Stimulated activated memory B cell treated with anti-CD40 and anti-IgM and Interleukin-4, amounts not matched to agents 10 μg/mL and 1 μg/mL and 100 μg/mL, for 72 hours (primary cell): Measurements from ENCODE around the gene FAM83F.
A peak's percentile ranks its signal among the peaks of the same experiment; 100 is the strongest.

Experiments
- ATAC-seq: fragments of 150-1000 bp; cut with Tn5 transposase; 2 replicates; pipeline ENCODE4 v1.10.0; 2021
- H3K27ac Mint-ChIP-seq: one replicate; pipeline ENCODE4 v1.8.0; 2022; ENCODE audit warnings: mild to moderate bottlenecking, mixed read lengths
- H3K27me3 Mint-ChIP-seq: one replicate; pipeline ENCODE4 v1.8.0; 2022; ENCODE audit warnings: mixed read lengths
- H3K36me3 Mint-ChIP-seq: one replicate; pipeline ENCODE4 v1.8.0; 2022; ENCODE audit warnings: mixed read lengths
- H3K4me1 Mint-ChIP-seq: one replicate; pipeline ENCODE4 v1.8.0; 2022; ENCODE audit warnings: mixed read lengths
- H3K4me3 Mint-ChIP-seq: one replicate; pipeline ENCODE4 v1.8.0; 2022; ENCODE audit warnings: mild to moderate bottlenecking, moderate library complexity, mixed read lengths
- H3K9me3 Mint-ChIP-seq: one replicate; pipeline ENCODE4 v1.8.0; 2022; ENCODE audit warnings: mixed read lengths

FAM83F gene

DNA sequence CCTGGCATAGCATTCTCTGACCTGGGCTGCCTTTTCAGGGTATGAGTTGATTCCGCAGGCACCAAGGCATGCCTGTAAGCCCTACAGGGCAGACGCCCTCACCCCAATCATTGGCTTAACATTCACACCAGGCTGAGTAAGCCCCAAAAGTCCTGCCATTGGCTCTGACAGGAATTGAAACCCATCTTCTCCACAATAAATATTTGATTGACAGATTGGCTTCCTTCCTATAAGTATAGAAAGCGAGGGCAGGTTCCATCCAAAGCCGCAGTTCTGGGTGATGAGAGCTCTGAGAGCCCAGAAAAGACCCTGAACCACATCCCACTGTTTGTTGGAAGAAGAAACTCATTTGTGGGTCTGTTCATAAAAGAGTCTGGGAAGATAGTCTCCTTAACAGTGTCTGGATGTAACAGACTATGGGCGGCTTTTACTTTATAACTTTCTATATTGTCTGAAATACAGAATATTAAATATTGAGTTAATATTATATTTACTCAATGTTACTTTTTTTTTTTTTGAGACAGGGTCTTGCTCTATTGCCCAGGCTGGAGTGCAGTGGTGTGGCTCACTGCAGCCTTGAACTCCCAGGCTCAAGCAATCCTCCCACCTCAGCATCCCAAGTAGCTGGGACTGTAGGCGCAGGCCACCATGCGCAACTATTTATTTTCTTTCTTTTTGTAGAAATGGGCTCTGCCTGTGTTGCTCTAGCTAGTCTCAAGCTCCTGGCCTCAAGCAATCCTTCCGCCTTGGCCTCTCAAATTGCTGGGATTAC is 46.8 kb downstream of the FAM83F start:
- H3K9me3 Mint-ChIP-seq, result no peaks in the 10 kb centered on the region
- H3K36me3 Mint-ChIP-seq, result no peaks in the 10 kb centered on the region
- ATAC-seq, result no peak
- no peak overlapping the region for H3K27ac Mint-ChIP-seq
- H3K27me3 Mint-ChIP-seq, result peaks cover 27% of the 10 kb centered on the region
- H3K4me3 Mint-ChIP-seq, result no peak overlapping the region
- H3K4me1 Mint-ChIP-seq, result peaks cover 8% of the 10 kb centered on the region

GRCh38 chr22:40042312-40042711 is 47.6 kb downstream of the FAM83F start:
- Mint-ChIP-seq H3K36me3 (no peaks in the 10 kb centered on the region), H3K9me3 (no peaks in the 10 kb centered on the region), H3K27ac (no peak overlapping the region), H3K4me3 (no peak overlapping the region), H3K27me3 (peaks cover 27% of the 10 kb centered on the region), H3K4me1 (peaks cover 14% of the 10 kb centered on the region)
- ATAC-seq, result no peak

DNA sequence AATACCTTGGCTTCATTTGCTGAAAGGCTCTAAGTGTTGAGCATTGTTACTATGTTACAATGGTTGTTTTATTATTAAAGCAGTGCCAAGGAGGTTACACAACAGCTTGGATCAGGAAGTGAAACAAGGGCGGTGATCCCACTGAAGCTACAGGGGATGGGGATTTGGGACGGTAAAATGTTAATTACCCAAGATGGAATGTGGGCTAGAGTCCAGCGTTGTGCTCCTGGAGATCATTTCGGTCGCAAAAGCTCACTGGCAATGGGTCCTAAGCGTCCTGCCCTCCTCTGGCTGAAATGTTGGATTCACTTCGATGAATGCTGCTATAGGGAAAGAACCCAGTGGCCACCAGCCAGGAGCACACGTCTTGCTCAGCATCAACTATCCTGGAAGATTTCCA is 48.3 kb downstream of the FAM83F start:
- Mint-ChIP-seq H3K4me3 (peak overlapping the region; percentile 4), H3K4me1 (peaks cover 19% of the 10 kb centered on the region), H3K36me3 (no peaks in the 10 kb centered on the region), H3K27ac (peak overlapping the region; percentile 99), H3K9me3 (no peaks in the 10 kb centered on the region), H3K27me3 (peaks cover 21% of the 10 kb centered on the region)
- no peak for ATAC-seq

GRCh38 chr22:40043793-40044101 is 49.0 kb downstream of the FAM83F start:
- ATAC-seq, result no peak
- Mint-ChIP-seq H3K4me1 (peaks cover 26% of the 10 kb centered on the region), H3K4me3 (peak overlapping the region; percentile 91)

GRCh38 chr22:40044102-40044869 is 49.5 kb downstream of the FAM83F start:
- peaks cover 32% of the 10 kb centered on the region for H3K4me1 Mint-ChIP-seq
- peak overlapping the region; percentile 99 for H3K27ac Mint-ChIP-seq
- peak; percentile 94 for ATAC-seq
- H3K36me3 Mint-ChIP-seq, result no peaks in the 10 kb centered on the region
- no peaks in the 10 kb centered on the region for H3K9me3 Mint-ChIP-seq
- H3K27me3 Mint-ChIP-seq, result peaks cover 9% of the 10 kb centered on the region
- H3K4me3 Mint-ChIP-seq, result peak overlapping the region; percentile 91

More at GRCh38 chr22:40043793-40044101, 49.0 kb downstream of the FAM83F start:
- Mint-ChIP-seq H3K9me3 (no peaks in the 10 kb centered on the region), H3K27ac (peak overlapping the region; percentile 99), H3K36me3 (no peaks in the 10 kb centered on the region), H3K27me3 (peaks cover 14% of the 10 kb centered on the region)

DNA sequence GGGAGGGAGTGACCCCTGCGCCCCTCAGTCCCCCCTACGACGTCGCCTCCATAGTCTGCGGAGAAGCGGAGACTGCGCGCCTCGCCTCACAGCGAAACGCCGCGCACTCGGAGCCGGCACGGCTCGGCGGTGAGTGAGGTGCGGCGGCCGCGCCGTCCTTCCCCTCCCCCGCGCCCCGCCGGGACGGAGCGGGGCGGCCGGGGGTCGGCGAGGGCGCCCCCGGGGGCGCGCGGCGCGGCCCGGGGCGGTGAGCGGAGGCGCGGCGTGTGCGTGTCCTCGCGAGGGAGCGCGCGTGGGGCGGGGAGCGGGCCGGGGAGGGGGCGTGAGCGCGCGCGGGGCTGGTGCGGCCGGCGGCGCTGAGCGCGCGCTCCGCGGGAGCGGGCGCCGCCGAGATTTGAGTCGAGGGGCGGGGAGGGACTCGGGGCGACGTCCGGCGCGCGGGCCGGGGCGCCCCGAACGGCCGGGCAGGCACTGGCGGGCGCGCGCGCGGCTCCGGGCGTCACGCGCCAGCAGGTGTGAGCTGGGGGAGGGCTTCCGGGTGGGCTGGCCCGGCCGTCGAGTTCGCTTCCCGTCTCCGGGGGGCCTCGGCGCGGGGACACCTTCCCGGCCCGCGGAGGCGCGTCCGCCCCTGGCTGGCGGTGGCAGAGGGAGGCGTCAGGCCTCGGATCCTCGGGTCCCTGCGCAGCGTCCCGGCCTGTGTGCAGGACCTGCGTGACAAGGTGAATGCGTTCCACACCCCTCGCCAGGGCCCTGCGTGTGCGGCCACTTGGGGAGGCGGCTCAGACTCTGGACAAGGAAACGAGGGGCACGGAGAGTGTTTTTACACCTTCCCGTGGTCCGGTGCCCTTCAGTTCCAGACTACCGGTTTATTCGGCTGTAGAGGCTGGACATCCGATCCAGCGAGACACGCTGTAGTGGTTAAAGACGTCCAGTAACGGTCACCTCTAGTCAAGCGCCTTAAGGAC is 50.4 kb downstream of the FAM83F start:
- peaks cover 40% of the 10 kb centered on the region for H3K4me1 Mint-ChIP-seq

DNA sequence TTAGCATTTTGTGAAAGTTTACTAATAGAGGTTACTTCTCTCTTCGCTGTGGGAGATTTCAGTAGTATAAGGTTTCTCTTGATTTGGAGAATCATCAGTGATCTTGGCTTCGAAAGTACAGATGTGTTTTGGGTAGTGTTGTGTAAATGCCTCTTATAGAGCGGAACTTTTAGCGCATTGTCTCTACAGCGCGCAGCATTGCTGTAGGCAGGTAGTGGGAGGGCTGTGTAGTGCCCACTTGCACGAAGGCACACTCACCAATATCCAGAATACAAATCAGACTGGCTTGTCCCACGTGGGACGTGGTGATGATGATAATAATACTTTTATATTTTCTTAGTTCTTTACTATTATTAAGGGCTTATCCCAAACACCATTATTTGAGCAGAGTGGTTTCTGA is 51.4 kb downstream of the FAM83F start:
- peaks cover 50% of the 10 kb centered on the region for H3K4me1 Mint-ChIP-seq
- H3K36me3 Mint-ChIP-seq, result no peaks in the 10 kb centered on the region
- H3K4me3 Mint-ChIP-seq, result peak overlapping the region; percentile 84
- H3K9me3 Mint-ChIP-seq, result no peaks in the 10 kb centered on the region
- H3K27ac Mint-ChIP-seq, result peak overlapping the region; percentile 99
- no peak for ATAC-seq
- no peaks in the 10 kb centered on the region for H3K27me3 Mint-ChIP-seq

More for the DNA sequence above, 50.4 kb downstream of the FAM83F start:
- Mint-ChIP-seq H3K36me3 (no peaks in the 10 kb centered on the region), H3K27ac (peak overlapping the region; percentile 99), H3K9me3 (no peaks in the 10 kb centered on the region), H3K27me3 (peaks cover under 1% of the 10 kb centered on the region), H3K4me3 (peak overlapping the region; percentile 91)
- peak; percentile 65 for ATAC-seq

GRCh38 chr22:40050258-40050657 is 55.5 kb downstream of the FAM83F start:
- Mint-ChIP-seq H3K27me3 (no peaks in the 10 kb centered on the region), H3K4me3 (peak overlapping the region; percentile 43), H3K27ac (peak overlapping the region; percentile 89), H3K36me3 (no peaks in the 10 kb centered on the region), H3K4me1 (peaks cover 78% of the 10 kb centered on the region), H3K9me3 (no peaks in the 10 kb centered on the region)
- peak; percentile 95 for ATAC-seq

DNA sequence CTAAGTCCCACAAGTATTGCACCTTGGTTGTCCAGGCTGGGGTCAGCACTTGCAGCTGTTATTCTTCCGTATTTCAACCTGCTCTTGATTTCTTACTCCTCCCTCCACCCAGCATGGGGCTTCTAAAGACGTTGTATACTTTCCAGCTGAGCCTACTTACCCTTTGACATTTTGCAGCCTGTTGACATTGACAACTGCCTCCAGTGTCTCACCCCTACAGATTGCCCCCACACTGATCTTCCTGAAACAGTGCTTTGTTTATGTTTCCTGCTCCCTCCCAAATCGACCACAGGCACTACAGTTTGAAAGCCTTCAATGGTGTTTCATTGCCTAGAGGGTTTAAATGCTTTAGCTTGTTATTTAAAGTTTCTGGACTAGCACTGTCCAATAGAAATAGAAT is 56.6 kb downstream of the FAM83F start:
- Mint-ChIP-seq H3K27me3 (no peaks in the 10 kb centered on the region), H3K36me3 (peaks cover 4% of the 10 kb centered on the region), H3K9me3 (no peaks in the 10 kb centered on the region), H3K4me3 (peak overlapping the region; percentile 65), H3K27ac (peak overlapping the region; percentile 89), H3K4me1 (peaks cover 82% of the 10 kb centered on the region)
- ATAC-seq, result no peak

- no peaks in the 10 kb centered on the region for H3K27me3 Mint-ChIP-seq
- peaks cover 76% of the 10 kb centered on the region for H3K4me1 Mint-ChIP-seq
- peaks cover 5% of the 10 kb centered on the region for H3K36me3 Mint-ChIP-seq
- no peak overlapping the region for H3K4me3 Mint-ChIP-seq
- no peaks in the 10 kb centered on the region for H3K9me3 Mint-ChIP-seq
- peak overlapping the region; percentile 89 for H3K27ac Mint-ChIP-seq
- no peak for ATAC-seq
These were observed 58.7 kb downstream of the FAM83F start for GRCh38 chr22:40053460-40053859.

- no peak for ATAC-seq
- Mint-ChIP-seq H3K4me3 (peak overlapping the region; percentile 83), H3K9me3 (no peaks in the 10 kb centered on the region), H3K4me1 (peaks cover 74% of the 10 kb centered on the region), H3K36me3 (peaks cover 5% of the 10 kb centered on the region), H3K27me3 (no peaks in the 10 kb centered on the region), H3K27ac (peak overlapping the region; percentile 89)
These were observed 59.7 kb downstream of the FAM83F start for GRCh38 chr22:40054486-40054885.

- Mint-ChIP-seq H3K27ac (peak overlapping the region; percentile 89), H3K4me1 (peaks cover 66% of the 10 kb centered on the region), H3K36me3 (peaks cover 5% of the 10 kb centered on the region), H3K9me3 (no peaks in the 10 kb centered on the region), H3K4me3 (peak overlapping the region; percentile 83), H3K27me3 (no peaks in the 10 kb centered on the region)
- peak; percentile 98 for ATAC-seq
These were observed 60.6 kb downstream of the FAM83F start for GRCh38 chr22:40055143-40055883.

DNA sequence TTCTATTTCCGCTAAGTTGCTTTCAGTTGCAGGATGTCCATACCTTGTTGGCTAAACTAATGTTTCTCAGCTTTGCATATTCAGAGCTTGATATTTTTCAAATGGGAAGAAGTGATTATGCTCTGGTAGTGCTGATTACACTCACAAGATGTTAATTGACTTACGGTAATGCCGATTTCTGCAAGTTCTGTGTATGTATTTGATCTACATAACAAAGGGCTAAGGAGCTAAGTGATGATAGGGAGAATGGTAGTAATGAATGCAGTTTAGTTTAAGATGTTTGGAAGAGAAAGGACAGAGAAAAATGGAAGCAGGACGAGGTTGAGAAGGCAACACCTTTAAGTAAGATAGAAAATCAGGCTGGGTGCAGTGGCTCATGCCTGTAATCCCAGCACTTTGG is 61.4 kb downstream of the FAM83F start:
- Mint-ChIP-seq H3K4me1 (peaks cover 66% of the 10 kb centered on the region), H3K27ac (peak overlapping the region; percentile 89), H3K27me3 (no peaks in the 10 kb centered on the region), H3K9me3 (no peaks in the 10 kb centered on the region), H3K36me3 (peaks cover 5% of the 10 kb centered on the region), H3K4me3 (peak overlapping the region; percentile 57)
- no peak for ATAC-seq

- Mint-ChIP-seq H3K27me3 (no peaks in the 10 kb centered on the region), H3K4me1 (peaks cover 66% of the 10 kb centered on the region), H3K27ac (peak overlapping the region; percentile 89), H3K9me3 (no peaks in the 10 kb centered on the region), H3K36me3 (peaks cover 5% of the 10 kb centered on the region), H3K4me3 (no peak overlapping the region)
- ATAC-seq, result no peak
These were observed 61.8 kb downstream of the FAM83F start for GRCh38 chr22:40056559-40056958.
